GM12878 (cell line): Measurements from ENCODE around the gene MRM3. TPM values are rescaled to one million over a fixed set of nuclear protein-coding genes. Genes with fewer than 3 reads are reported as not detected.

Experiments used
- ATAC-seq: fragments of 200-7000 bp; cut with Tn5 transposase; 3 replicates; pipeline ENCODE4 v1.9.1; 2020; ENCODE audit warnings: mild to moderate bottlenecking, moderate library complexity
- BruUV-seq: library from RNA; stranded (reverse); fragments of 400-500 nt; replicated peaks from 2 replicates; lab custom pipeline; 2021; lab: Mats Ljungman, UMichigan
- CTCF ChIA-PET: fragments of 300-600 bp; sonication (Branson Sonifier 250); formaldehyde crosslinking; extraction: SDS; loops from one replicate; lab custom pipeline; 2021; ENCODE audit warnings: inconsistent platforms; lab: Yijun Ruan, JAX
- POLR2A ChIA-PET: fragments of 350-600 bp; formaldehyde crosslinking; extraction: SDS; loops from one replicate; lab custom pipeline; 2021; ENCODE audit warnings: inconsistent platforms; lab: Charles Lee
- RAD21 ChIA-PET: fragments of 300-600 bp; sonication (Branson Sonifier 250); formaldehyde crosslinking; loops from one replicate; lab custom pipeline; 2023; ENCODE audit warnings: antibody characterized with exemption; ENCODE audit not compliant: unreplicated experiment; lab: Charles Lee
- SMC1A ChIA-PET: fragments of 300-600 bp; sonication (Branson Sonifier 250); formaldehyde crosslinking; loops from one replicate; lab custom pipeline; 2023; ENCODE audit not compliant: unreplicated experiment, uncharacterized antibody; lab: Charles Lee
- DNase-seq: peaks from one replicate; pipeline ENCODE4 v3.0.0-alpha.2; 2011; ENCODE audit warnings: low read depth, low spot score
- FAIRE-seq: peaks from 3 replicates; lab custom pipeline; 2011; peaks lifted over from hg19 to GRCh38; lab: Jason Lieb, UNC
- H2AFZ ChIP-seq: 2 replicates; pipeline ENCODE4 v1.6.0; 2011; ENCODE audit warnings: low read depth, low read length, control low read depth; ENCODE audit not compliant: control insufficient read depth
- H3K27ac ChIP-seq: 2 replicates; pipeline ENCODE4 v1.5.1; 2011; ENCODE audit warnings: control low read depth; ENCODE audit not compliant: control insufficient read depth, insufficient read depth
- H3K27me3 ChIP-seq, 2 experiments: replicated peaks in 1 of 2; 2 replicates each; pipeline versions ENCODE4 v1.6.0 to v1.6.1; 2011; ENCODE audit warnings: low read length in 1 of 2; ENCODE audit not compliant: control insufficient read depth in 2 of 2, insufficient read depth in 2 of 2
- H3K36me3 ChIP-seq, 2 experiments: 2 replicates each; pipeline ENCODE4 v1.5.1; 2011; ENCODE audit warnings: low read length in 1 of 2; ENCODE audit not compliant: control insufficient read depth in 2 of 2, insufficient read depth in 2 of 2
- H3K4me1 ChIP-seq: 2 replicates; pipeline ENCODE4 v1.6.1; 2011; ENCODE audit warnings: mild to moderate bottlenecking, low read length, moderate library complexity, mixed read lengths; ENCODE audit not compliant: control insufficient read depth, insufficient read depth
- H3K4me2 ChIP-seq: 2 replicates; pipeline ENCODE4 v1.6.0; 2011; ENCODE audit warnings: control low read depth; ENCODE audit not compliant: control insufficient read depth, insufficient read depth
- H3K4me3 ChIP-seq: fragments of 200-600 bp; sonication (generic); 2 replicates; pipeline ENCODE4 v1.5.1; 2016
- H3K79me2 ChIP-seq: 2 replicates; pipeline ENCODE4 v1.6.0; 2011; ENCODE audit warnings: low read length; ENCODE audit not compliant: control insufficient read depth, insufficient read depth
- H3K9ac ChIP-seq: 2 replicates; pipeline ENCODE4 v1.8.0; 2011; ENCODE audit warnings: low read length, control low read depth, mixed read lengths; ENCODE audit not compliant: control insufficient read depth, insufficient read depth
- H3K9me3 ChIP-seq: replicated peaks from 3 replicates; pipeline ENCODE4 v1.5.1; 2011; ENCODE audit warnings: mild to moderate bottlenecking, low read length; ENCODE audit not compliant: control insufficient read depth, insufficient read depth
- H4K20me1 ChIP-seq: 2 replicates; pipeline ENCODE4 v1.6.0; 2011; ENCODE audit not compliant: control insufficient read depth, insufficient read depth
- IRF4 ChIP-seq: IDR thresholded peaks from 2 replicates; pipeline ENCODE4 v1.6.1; 2011; ENCODE audit warnings: low read depth, low read length
- MLLT1 ChIP-seq: fragments of 450-650 bp; IDR thresholded peaks from 2 replicates; pipeline ENCODE4 v1.6.1; 2016; ENCODE audit warnings: mild to moderate bottlenecking
- NFIC ChIP-seq: IDR thresholded peaks from 2 replicates; pipeline ENCODE4 v1.6.1; 2012; ENCODE audit warnings: low read depth, mild to moderate bottlenecking, inconsistent platforms, low read length, moderate library complexity
- RFX5 ChIP-seq: IDR thresholded peaks from 2 replicates; pipeline ENCODE4 v1.6.1; 2011; ENCODE audit warnings: low read depth, low read length, improper control_type of control experiment
- RUNX3 ChIP-seq: IDR thresholded peaks from 2 replicates; pipeline ENCODE4 v1.6.1; 2012; ENCODE audit warnings: low read length, inconsistent platforms
- ZNF687 ChIP-seq: fragments of 450-650 bp; IDR thresholded peaks from 2 replicates; pipeline ENCODE4 v1.6.1; 2017; ENCODE audit warnings: mild to moderate bottlenecking, moderate library complexity
- WGBS: methylation state at CpG from one replicate; pipeline ENCODE4 v1.1.6; 2016; ENCODE audit warnings: low lambda C conversion rate; ENCODE audit not compliant: insufficient replicate concordance, insufficient coverage; ENCODE audit errors: missing lambda C conversion rate; 5-methylcytosine and 5-hydroxymethylcytosine counted together
- in situ Hi-C: fragments of 300-500 bp; cut with MboI; formaldehyde crosslinking; loops from 9 replicates; pipeline ENCODE4 v1.14.3; 2018; ENCODE audit warnings: mixed read lengths
- intact Hi-C: fragments of 100-400 bp; cut with micrococcal nuclease; formaldehyde crosslinking; loops from one replicate; pipeline ENCODE4 v1.14.2; 2022; ENCODE audit not compliant: unreplicated experiment
- polyA plus RNA-seq, 11 experiments: library from polyadenylated mRNA; depleted of rRNA in 4 of 11; unstranded in 6 of 11; stranded (reverse) in 5 of 11; fragments of >200 nt; fragmentation: Nextera tagmentation in 4 of 11; fragmentation: Illumina TruSeq in 1 of 11; extraction: Ambion mirVana in 4 of 11; extraction: Trizol in 1 of 11; gene quantifications; 1 replicate in 1 of 11; 2 replicates in 10 of 11; pipeline versions ENCODE4 v1.2.1 to v1.2.3, GENCODE V29; 2011 to 2016; ENCODE audit warnings: inconsistent platforms in 2 of 11, missing spikeins in 2 of 11, low read depth in 1 of 11
- total RNA-seq, 4 experiments: library from RNA; depleted of rRNA in 3 of 4; stranded (reverse); fragments of >200 nt in 3 of 4; fragmentation: Illumina TruSeq in 1 of 4; extraction: Trizol in 1 of 4; gene quantifications; 2 replicates each; pipeline versions ENCODE4 v1.2.1 to v1.2.3, GENCODE V29; 2013 to 2021

The MRM3 gene
- total and polyA plus RNA-seq, 10 of the 15 experiments (the other 5 are each of a cell fraction or from before 2014, with no cell fraction given) = 2.3 to 48.9 (median 26.6) TPM

- in situ Hi-C loops (no loop called here), intact Hi-C loops (no loop called here)
- Histone ChIP-seq H4K20me1 (no peaks in the 10 kb centered on the region), H3K27me3 (no peaks in the 10 kb centered on the region), H3K27ac (no peak overlapping the region), H3K79me2 (no peaks in the 10 kb centered on the region), H3K4me2 (no peak overlapping the region), H2AFZ (no peak overlapping the region), H3K36me3 (peaks cover 6 to 11% of the 10 kb centered on the region in 2 experiments; a peak in 3 of 4 replicates), H3K9ac (no peak overlapping the region), H3K4me1 (no peaks in the 10 kb centered on the region)
- WGBS = 80% methylated on average over 9 of the region's 9 CpGs
- no peak for FAIRE-seq
- ATAC-seq = no peak
- POLR2A ChIA-PET = no interaction called here
- BruUV-seq = no TSS peak
- CTCF ChIA-PET = interaction anchor here (1.2 to 1.3 kb wide), 2 partner anchors 13 to 189 kb away, joined by 3 to 5 read pairs; no protein-coding TSS in a partner anchor
- DNase-seq = no peak
- no peak for TF ChIP-seq ZNF687
- no peak for TF ChIP-seq RUNX3
- no peak for TF ChIP-seq IRF4
- no peak for TF ChIP-seq RFX5
- TF ChIP-seq MLLT1 = no peak
- no peak for TF ChIP-seq NFIC
- TF ChIP-seq, all 136 proteins: peak for 0
- RAD21 ChIA-PET = no interaction called here
- Histone ChIP-seq H3K9me3 (no peaks in the 10 kb centered on the region), H3K4me3 (no peak overlapping the region)
- SMC1A ChIA-PET = no interaction called here
Observed at GRCh38 chr17:792277-792676, 10.1 kb downstream of the MRM3 start.
